ENCODE results near the gene ANKMY1.

ANKMY1 gene

DNA sequence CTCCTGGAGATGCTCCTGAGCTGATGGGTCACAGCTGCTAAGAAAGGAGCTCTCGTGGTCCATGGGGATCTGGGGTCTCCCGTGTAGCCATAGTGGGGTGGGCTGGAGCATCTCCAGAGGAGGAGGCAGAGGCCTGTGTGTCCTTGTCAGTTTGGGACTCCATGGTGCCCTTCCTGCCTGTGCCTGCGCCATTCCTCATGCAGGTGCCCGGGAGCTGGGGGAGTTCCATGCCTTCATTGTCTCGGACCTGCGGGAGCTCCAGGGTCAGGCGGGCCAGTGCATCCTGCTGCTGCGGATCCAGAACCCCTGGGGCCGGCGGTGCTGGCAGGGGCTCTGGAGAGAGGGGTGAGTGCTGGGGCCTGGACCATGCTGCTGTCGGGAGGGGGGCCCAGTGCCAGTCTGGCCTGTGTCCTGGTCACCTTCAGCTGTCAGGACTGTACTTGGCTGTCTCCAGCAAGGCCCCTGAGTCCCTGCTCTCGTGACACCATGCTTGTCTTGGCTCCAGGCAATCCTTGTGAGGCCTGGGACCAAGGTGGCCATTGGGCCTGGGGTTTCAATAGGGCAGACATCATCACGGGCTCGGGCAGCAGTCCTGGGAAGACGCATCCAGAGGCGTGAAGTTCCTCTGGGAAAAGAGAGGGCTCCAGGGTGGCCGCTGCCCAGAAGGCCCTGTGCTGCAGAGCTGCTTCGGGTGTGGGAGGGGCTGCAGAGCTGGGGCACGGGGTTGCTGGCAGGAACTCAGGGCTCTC, 36.1 kb upstream of the ANKMY1 start:
- no peak for FAIRE-seq

DNA sequence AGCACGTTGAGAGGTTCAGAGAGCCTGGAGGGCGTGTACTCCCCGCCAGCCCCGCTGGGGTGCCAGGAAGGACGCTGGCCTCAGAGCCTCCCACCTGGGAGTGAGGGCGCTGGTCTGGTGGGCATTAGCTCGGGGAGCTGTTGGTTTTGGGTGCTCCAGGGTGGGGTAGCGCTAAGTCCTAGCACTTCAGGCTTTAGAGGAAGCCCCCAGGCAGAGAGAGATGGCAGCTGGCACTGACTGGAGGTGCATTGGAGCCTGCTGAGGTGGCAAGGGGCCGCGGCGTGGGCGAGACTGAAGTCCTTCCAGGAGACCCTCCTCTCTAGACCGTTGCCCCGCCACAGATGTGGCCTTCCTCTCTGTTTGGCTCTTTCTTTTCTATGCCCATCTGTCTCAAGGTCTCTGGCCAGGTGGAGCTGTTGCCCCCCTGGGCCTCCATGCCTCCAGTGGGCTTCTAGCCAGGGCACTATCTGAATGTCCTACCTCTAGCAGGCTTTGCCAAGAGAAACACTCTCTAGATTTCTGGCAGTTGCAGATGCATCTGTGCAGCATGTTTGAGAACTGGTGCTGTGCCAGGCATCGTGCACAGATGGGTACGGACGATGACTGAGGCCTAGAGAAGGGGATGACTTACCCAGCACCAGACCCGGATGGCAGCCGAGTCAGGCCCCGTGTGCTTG, 35.4 kb upstream of the ANKMY1 start:
- FAIRE-seq = no peak

DNA sequence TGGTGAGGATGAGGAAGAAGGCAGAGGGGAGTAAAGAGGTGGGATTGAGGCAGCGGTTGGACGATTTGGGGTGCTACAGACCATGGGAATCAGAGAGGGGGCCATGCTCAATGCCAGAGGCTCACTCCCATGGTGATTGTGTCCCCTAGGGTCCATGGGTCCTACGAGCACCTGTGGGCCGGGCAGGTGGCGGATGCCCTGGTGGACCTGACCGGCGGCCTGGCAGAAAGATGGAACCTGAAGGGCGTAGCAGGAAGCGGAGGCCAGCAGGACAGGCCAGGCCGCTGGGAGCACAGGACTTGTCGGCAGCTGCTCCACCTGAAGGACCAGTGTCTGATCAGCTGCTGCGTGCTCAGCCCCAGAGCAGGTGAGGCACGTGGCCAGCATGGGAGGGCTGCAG, 34.0 kb upstream of the ANKMY1 start:
- no peak for FAIRE-seq

DNA sequence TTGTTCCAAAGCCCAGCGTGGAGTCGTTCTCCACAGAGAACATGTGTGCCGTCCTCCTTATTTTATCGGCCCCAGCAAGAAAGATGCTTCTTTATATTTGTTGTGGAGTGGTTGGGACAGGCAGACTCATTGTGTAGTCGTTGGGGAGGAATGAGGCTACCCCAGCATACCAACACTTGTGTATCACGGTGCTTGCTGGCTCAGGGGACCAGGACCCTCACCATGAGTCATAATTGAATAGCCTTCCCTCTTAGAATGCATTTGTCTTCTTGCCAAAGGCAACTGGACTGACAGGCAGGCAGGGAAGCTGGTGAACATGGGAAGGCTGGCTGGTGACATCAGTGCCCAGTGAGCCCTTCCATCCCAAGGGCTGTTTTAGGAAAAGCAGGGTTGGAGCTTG, 33.4 kb upstream of the ANKMY1 start:
- FAIRE-seq = no peak

DNA sequence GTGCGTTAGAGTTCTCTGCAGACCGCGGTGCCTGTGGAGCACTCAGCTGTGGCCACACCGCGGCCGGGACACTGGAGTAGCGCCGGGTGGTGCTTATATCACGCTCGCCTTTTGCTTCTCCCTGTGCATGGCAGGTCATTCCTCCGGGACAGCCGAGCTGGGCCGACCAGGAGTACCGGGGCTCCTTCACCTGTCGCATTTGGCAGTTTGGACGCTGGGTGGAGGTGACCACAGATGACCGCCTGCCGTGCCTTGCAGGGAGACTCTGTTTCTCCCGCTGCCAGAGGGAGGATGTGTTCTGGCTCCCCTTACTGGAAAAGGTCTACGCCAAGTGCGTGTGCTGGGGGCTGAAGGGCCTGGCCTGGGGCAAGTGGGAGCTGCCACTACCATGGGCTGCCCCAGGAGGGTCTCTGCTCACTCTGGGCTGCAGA, 32.9 kb upstream of the ANKMY1 start:
- no peak for FAIRE-seq

DNA sequence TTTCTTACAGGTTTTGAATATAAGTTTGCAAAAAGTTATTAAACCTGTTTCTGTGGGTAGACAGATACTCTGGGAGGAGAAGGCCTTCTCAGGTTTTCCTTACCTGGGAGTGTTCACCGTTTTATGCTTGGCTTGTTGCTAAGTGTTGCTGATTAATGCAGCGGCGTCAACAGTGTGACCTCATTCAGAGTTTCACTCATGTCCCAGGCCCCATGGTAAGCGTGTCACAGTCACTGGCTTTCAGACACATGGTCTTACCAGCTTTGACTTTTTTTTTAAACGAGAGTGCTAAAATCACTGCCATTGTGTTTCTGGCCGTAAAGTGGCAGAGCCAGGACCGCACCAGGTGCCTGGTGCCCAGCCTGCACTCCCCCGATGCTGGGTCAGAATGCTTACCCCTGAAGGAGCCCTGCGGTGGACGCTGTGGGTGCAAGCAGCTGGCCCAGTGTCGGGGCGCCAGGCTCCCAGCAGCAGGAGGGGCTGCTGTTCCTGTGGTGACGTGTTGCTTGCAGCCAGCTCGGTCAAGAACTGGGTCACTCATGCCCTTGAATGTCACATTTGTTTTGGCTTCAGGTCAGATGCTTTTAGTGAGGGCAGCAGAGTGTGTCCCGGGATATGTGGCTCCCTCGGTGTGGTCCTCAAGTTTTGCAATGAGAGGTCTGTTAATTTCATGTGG, 32.2 kb upstream of the ANKMY1 start:
- FAIRE-seq = no peak

DNA sequence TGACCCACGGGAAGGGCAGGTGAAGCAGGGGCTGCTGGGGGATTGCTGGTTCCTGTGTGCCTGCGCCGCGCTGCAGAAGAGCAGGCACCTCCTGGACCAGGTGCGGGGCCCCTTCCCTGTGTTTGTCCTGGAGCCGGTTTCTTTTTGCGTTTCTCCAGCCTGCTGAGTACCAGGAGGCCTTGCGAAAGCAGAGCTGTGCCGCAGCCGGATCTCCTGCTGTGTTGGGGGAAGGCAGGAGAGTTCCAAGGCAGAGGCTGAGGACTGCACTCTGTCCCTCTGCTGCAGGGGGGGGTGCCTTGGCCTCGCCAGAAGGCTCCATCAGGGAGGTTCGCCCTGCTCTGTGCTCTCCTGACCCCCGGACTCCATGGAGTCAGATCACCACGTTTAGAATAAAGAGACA, 31.6 kb upstream of the ANKMY1 start:
- FAIRE-seq = no peak

DNA sequence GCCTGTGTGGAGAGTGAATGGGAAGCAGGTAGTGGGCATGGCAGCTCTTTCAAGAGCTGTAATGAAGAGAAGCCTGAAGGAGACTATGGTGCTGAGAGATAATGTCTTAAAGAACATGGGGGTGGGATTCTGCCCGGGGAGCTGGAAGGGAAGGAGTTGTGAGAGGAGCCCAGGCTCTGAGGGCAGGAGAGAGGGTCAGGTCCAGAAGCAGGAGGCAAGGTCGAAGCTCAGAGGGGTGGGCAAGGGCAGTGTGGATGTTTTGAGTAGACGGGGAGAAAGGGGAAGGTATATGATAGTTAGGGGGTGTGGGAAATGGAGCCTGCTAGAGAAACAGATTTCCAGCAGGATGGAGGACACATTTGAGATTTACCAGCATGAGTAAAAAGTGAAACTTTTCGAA, 30.9 kb upstream of the ANKMY1 start:
- FAIRE-seq = no peak

DNA sequence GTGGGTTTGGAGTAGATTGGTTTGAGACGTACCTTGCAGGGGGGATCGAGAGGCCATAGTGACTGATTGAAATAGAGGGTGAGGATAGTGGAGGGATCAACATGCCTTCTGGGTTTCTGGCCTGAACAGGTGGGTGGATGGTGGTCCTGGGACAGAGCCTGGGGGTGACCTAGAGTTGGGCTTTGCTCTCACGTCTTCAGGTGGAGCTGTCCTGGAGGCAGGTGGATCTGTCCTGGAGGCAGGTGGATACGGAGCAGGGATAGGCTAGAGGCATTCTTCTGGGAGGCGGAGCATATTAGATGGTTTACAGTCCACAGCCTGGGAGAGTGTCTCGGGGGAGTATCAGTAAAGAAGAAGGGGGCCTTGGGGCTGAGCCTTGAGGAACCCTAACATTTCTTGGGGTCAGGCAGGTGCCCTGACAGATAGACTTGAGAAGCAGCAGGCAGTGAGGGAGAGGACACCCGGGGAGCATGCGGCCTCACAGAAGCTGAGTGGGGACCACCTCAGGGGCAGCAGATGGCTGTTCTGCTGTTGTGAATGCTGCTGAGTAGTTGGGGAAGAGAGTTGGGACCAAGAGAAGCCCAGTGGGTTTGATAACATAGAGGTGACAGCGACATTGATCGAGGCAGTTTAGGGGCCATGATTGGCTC, 30.3 kb upstream of the ANKMY1 start:
- no peak for FAIRE-seq

DNA sequence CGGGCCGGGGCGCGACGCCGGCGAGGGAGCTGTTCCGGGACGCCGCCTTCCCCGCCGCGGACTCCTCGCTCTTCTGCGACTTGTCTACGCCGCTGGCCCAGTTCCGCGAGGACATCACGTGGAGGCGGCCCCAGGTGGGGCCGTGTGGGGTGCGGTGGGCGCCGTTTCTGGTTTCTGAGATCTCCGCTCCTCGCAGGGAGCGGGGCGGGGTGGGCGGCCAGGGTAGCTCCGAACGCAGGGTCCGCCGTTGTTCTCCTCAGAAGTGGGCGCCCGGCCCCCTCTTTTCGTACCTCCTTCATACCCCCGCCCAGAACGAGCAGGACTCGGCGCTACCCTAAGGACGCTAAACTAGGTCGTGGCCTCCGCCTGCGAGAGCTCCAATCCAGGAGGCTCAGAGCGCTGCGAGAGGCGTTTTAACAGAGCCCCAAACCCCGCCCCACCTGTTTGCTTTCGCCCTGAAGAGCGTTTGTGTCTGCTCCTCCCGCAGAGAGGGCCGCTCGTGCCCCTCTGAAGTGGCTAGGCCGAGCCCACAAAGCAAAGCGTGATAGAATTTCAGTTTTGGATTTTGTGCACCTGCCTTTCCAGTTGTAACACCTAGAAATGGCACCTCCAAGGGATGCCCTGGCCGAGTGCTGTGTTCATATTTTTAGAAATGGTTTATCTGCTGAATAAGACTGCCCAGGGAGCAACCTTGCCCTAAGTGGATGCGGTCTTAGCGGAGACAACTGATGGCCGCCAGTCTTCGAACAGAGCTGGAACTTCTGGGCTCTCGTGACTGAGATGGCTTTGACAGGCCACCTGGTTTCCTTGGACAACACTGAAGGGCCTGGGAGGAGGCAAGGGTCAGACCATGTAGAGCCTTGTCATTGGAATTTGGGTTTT, 29.4 kb upstream of the ANKMY1 start:
- no peak for FAIRE-seq

DNA sequence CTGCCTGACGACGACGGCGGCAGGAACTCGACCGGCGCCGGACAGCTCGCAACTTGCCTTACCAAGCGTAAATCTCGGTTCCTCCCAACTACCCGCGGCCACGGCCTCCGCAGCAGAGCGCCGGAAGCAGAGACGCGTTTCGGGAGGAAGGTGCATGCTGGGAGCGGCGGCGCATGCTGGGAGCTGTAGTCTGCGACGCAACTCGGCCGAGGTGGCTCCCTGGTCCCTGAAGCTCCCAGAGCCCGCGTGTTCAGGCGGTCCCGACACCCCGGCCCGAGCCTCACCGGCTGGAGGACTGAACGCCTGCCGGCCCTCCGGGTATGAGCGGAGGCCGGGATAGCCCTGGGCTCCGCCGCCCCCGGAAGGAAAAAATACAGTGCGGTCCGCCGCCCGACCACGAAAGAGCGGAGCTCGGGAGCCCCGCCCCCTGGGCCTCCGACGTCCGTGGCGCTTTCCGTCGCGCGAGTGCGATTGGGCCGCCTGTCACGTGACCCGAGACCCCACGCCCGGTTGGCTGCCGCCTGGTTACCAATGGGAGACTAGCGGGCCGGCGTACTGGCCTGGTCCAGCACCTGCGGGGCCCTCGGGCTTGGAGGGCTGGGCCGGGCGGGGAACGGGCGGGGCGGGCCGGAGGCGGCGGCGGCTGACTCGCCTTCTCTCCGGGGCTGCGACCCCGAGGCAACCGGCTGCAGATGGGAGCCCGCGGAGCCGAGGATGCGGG, 28.6 kb upstream of the ANKMY1 start, which contains the start of gene CAPN10:
Gene CAPN10, plus strand, starts transcription at position 537 of the 721 bp plus-strand sequence. Its CDS starts 178 bp downstream, at position 715.
- FAIRE-seq = peak; percentile 84

DNA sequence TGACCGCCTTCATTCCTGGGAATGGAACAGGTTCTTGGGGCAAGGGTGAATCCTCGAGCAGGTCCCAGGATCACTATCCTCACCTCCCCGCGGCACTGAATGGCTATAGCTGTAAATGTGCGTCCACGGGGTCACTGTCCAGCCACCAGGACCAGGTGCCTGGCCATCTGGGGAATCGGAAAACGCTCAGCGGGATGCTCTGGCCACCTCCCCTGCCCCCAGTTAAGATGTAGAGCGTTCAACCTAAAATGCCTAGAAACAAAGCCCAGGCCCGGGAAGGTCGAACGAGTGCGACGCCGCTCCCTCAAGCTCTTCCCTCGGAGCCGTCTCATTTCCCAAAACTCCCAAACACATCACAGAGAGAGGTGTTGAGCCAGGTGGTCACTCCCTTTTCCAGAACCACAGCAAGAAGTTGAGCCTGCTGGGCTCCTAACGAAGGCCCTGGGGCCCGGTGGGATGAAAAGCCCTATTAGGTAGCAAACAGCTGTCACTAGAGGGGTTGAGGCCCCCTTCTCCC, 28.0 kb upstream of the ANKMY1 start:
- no peak for FAIRE-seq

DNA sequence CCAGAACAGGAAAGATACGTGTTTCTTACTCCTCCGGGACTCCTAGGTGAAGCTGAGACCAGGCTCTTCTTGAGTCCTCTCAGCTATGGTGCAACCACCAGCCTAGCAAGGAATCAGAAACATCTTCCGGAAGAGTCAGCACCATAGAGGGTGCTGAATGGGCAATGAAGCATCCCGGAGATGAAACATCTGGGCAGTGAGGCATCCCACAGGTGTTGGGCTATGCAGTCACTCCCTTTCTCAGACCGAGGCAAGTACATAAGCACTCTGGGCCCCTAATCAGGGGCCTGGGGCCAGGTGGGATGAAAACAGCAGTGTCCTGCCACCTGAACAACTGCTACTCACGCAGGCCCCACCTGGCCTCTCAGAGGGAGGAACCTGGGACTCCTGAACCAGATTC, 27.3 kb upstream of the ANKMY1 start:
- FAIRE-seq = no peak

DNA sequence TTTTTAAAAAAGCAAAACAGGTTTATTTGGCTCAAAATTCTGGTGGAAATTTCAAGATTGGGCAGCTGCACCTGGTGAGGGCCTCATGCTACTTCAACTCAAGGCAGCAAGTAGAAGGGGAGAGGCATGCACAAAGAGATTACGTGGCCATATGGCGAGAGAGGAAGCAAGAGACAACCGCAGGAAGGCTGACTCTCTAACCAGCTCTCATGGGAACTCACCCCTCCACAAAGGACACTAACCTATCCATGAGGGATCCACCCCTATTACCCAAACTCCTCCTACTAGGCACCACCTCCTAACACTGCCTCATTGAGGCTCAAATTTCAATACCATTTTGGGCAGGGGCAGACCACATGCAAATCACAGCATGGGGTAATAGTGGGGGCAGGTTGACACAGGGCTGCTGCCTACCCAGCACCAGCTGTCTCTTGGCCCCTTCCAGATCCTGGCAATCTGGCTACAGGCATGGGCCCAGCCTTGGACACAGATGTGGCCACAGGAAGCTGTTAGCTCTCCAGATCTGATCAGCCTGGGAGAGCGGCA, 26.8 kb upstream of the ANKMY1 start:
- no peak for FAIRE-seq

DNA sequence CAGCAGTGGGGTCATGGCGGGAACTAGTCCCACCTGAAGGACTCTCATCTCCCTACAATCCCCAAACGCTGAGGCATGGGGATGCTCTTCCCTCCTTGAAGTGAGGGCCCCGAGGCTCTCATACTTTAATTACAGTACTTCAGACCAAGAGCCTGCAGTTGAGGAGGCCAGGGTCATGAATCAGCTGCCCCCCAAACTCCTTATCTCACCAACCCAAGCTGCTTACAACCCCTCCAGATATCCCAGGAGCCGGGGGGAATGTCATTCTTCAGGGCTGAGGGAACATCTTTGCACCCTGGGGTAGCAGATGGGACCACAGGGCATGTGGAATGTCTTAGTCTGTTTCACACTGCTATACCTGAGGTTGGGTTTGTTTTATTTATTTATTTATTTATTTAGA, 26.0 kb upstream of the ANKMY1 start:
- FAIRE-seq = no peak

DNA sequence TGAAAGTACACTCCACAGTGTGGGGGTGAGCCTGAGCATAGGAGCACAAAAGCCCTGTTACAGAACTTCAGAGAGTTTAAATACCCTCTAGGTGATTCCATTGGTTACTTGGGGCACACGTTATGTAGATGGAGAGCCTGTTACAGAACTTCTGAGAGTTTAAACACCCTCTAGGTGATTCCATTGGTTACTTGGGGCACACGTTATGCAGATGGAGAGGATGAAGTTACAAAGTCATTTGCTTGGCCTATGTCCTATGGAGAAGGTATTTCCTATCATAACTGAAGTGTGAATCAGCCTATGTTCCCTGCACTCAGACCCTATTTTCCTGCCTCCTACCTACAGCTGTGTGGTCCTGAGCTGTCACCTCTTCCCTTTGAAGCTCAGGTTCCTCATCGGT, 25.0 kb upstream of the ANKMY1 start:
- FAIRE-seq = peak; percentile 95

DNA sequence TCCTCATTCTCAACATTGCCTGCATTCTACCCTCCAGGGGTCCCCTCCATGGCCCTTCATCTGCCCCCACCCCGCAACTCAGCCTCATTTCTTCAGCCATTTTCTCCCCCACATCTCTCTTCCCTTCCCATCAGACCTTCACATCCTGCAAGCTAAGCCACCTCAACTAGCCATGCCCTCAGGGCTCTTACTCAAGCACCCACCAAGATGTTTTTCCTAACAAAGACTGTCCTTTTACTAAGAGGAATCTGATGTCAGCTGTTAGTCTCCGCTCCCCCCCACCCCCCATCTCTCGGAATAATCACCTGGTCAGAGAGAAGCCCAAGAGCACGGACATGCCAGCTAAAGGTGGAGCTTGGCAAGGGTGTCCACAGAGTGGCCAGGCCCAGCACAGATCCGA, 24.0 kb upstream of the ANKMY1 start:
- FAIRE-seq = no peak

DNA sequence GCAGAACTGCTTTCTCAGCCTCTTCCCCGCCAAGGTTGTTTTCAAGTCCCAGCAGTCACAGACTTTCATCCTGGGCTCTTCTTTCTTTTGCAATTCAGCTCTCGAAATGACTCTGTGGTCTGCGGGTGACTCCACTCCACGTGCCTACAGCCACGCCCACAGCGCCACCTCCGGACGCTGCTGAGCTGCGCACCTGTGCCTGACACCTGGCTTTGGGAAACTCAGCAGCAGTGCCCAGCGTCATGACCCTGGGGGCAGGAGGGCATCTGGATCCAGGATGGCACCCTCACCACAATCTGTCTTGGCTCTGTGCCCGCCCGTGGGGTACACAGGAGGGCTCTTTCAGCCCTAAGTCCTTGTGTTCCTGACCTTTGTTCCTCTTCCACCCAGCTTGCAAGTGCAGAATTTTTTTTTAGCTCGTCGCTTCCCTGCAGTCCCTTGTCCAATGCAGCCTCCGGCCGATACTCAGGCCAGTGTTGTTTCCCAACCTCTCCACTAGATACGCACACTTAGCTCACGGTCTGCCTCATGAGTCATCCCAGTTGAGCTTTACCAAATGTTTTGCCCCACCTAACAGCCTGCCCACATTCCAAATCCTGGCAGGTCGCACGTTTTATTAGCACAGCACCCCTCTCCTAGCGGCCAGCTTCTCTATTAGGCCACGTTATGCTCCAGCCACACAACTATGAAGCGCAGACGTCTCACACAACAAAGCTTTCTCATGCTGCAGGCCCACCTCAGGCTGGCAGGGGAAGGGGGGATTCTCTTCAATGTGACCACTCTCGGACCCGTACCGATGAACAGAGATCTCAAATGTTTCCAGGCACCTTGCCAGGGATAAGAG, 22.2 kb upstream of the ANKMY1 start:
- no peak for FAIRE-seq

DNA sequence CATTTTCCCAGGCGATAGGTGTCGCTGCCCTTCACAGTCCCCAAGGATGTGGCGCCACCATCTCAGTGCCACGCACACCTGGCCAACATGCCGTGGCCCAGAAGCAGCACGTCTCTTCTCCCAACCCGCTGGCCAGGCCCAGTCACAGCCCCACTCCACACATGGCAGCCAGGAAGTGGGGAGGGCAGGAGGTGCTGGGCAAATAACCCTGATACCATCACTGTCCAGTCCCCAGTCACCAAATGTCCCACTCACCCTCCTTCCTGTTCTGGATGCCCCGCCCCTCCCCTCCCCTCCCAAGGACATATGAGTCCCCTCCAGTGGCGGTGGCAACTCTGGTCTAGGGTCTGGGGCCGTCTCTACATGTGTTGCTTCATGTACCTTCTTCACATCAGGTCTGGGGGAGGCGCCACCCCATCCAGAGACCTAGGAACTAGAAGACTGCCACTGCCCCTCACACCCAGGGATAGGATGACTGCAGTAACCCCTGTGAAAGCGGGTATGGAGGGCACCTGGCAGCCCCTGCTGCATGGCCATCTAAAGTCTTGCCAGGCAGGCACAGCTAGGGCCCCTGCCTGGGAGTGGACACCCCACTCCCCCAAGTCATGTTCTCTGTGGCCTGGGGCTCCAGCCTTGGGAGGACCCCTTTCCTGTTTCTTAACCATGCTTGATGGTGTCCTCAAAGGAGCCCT, 21.4 kb upstream of the ANKMY1 start:
- no peak for FAIRE-seq

DNA sequence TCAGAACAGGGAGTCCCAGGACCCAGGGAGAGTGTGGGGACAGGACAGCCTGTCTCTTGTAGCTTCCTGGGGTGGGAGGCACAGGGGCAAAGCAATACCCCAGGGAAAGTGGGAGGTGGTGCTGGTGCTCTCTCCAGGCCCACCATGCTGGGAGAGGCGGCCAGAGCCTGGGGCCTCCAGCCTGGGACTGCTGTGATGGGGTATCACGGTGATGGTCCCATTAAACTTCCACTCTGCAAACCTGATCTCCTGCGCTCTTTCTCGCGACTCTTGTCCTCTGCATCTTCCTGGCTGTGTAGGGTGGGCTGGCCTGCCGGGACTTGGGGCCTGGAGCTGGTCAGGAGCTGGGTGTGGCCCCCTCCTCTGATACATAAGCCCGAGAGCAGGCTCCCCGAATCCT, 20.7 kb upstream of the ANKMY1 start:
- no peak for FAIRE-seq
